HepG2 (cell line): ENCODE results near the gene PLXNA4. TPM values are rescaled to one million over a fixed set of nuclear protein-coding genes. Genes with fewer than 3 reads are reported as not detected.

Source experiments
- BCL6 ChIP-seq: IDR thresholded peaks from 2 replicates; pipeline ENCODE4 v1.6.1; 2016; ENCODE audit warnings: missing genetic modification reagents, missing compliant biosample characterization
- HNF4G ChIP-seq, 2 experiments: sonication (generic) in 1 of 2; formaldehyde crosslinking in 1 of 2; IDR thresholded peaks; 2 replicates each; pipeline versions ENCODE4 v1.4.0 to v1.6.1; 2011 to 2020; ENCODE audit warnings: borderline replicate concordance in 2 of 2, low read depth in 2 of 2, mild to moderate bottlenecking in 2 of 2, low read length in 1 of 2, missing genetic modification reagents in 1 of 2, moderate library complexity in 1 of 2
- ISL2 ChIP-seq: sonication (generic); formaldehyde crosslinking; IDR thresholded peaks from 2 replicates; pipeline ENCODE4 v1.5.0; 2020; ENCODE audit warnings: missing genetic modification reagents
- KDM4B ChIP-seq: sonication (generic); formaldehyde crosslinking; IDR thresholded peaks from 2 replicates; pipeline ENCODE4 v1.4.0; 2020; ENCODE audit warnings: missing genetic modification reagents
- LCORL ChIP-seq, 2 experiments: fragments of 450-650 bp in 1 of 2; sonication (generic) in 1 of 2; formaldehyde crosslinking in 1 of 2; IDR thresholded peaks; 2 replicates each; pipeline versions ENCODE4 v1.5.0 to v1.6.1; 2017 to 2020; ENCODE audit warnings: antibody characterized with exemption in 1 of 2, missing genetic modification reagents in 1 of 2
- MAFF ChIP-seq: IDR thresholded peaks from 2 replicates; pipeline ENCODE4 v1.6.1; 2011; ENCODE audit warnings: low read depth, low read length, improper control_type of control experiment
- MTA3 ChIP-seq: sonication (generic); formaldehyde crosslinking; IDR thresholded peaks from 2 replicates; pipeline ENCODE4 v1.4.0; 2020; ENCODE audit warnings: missing genetic modification reagents
- PHB2 ChIP-seq: fragments of 450-650 bp; IDR thresholded peaks from 2 replicates; pipeline ENCODE4 v1.6.1; 2018; ENCODE audit not compliant: partially characterized antibody
- RAD51 ChIP-seq: fragments of 450-650 bp; IDR thresholded peaks from 2 replicates; pipeline ENCODE4 v1.6.1; 2016; ENCODE audit warnings: borderline replicate concordance
- SIN3B ChIP-seq: fragments of 150-350 bp; IDR thresholded peaks from 2 replicates; pipeline ENCODE4 v1.6.1; 2014; ENCODE audit warnings: low read length
- SP2 ChIP-seq: sonication (generic); formaldehyde crosslinking; IDR thresholded peaks from 2 replicates; pipeline ENCODE4 v1.5.1; 2020; ENCODE audit warnings: mild to moderate bottlenecking, missing genetic modification reagents
- SP4 ChIP-seq: sonication (generic); formaldehyde crosslinking; IDR thresholded peaks from 2 replicates; pipeline ENCODE4 v1.8.1; 2023; ENCODE audit warnings: mild to moderate bottlenecking, missing genetic modification reagents
- SPEN ChIP-seq: sonication (generic); formaldehyde crosslinking; IDR thresholded peaks from 2 replicates; pipeline ENCODE4 v1.5.1; 2020; ENCODE audit warnings: low read depth, mild to moderate bottlenecking, missing genetic modification reagents
- STAT5B ChIP-seq: sonication (generic); formaldehyde crosslinking; IDR thresholded peaks from 2 replicates; pipeline ENCODE4 v1.4.0; 2020; ENCODE audit warnings: missing genetic modification reagents
- TAF15 ChIP-seq: fragments of 200-400 bp; formaldehyde crosslinking; IDR thresholded peaks from one replicate; pipeline ENCODE4 v1.6.1; 2018; ENCODE audit warnings: mild to moderate bottlenecking, low read depth, low read length; ENCODE audit not compliant: poor library complexity, severe bottlenecking
- U2AF1 ChIP-seq: fragments of 200-400 bp; formaldehyde crosslinking; optimal IDR thresholded peaks from 2 replicates; pipeline ENCODE3; 2017; ENCODE audit warnings: mild to moderate bottlenecking, low read depth, low read length
- U2AF2 ChIP-seq: fragments of 200-400 bp; formaldehyde crosslinking; IDR thresholded peaks from 2 replicates; pipeline ENCODE4 v1.6.1; 2017; ENCODE audit warnings: low read depth, mild to moderate bottlenecking, low read length
- WIZ ChIP-seq: sonication (generic); formaldehyde crosslinking; IDR thresholded peaks from 2 replicates; pipeline ENCODE4 v1.5.1; 2020; ENCODE audit warnings: mild to moderate bottlenecking, missing genetic modification reagents
- ZBTB3 ChIP-seq: sonication (generic); formaldehyde crosslinking; IDR thresholded peaks from 2 replicates; pipeline ENCODE4 v1.4.0; 2020; ENCODE audit warnings: low read depth, mild to moderate bottlenecking, moderate library complexity, missing genetic modification reagents, borderline replicate concordance
- ZBTB7B ChIP-seq: sonication (generic); formaldehyde crosslinking; IDR thresholded peaks from 2 replicates; pipeline ENCODE4 v1.4.0; 2020; ENCODE audit warnings: missing genetic modification reagents
- ZFP1 ChIP-seq: IDR thresholded peaks from 2 replicates; pipeline ENCODE4 v1.6.1; 2016
- ZFP36 ChIP-seq: fragments of 150-350 bp; IDR thresholded peaks from 2 replicates; pipeline ENCODE4 v1.6.1; 2018; ENCODE audit warnings: borderline replicate concordance, low read length, low read depth; ENCODE audit not compliant: partially characterized antibody
- ZMYM3 ChIP-seq: sonication (generic); formaldehyde crosslinking; IDR thresholded peaks from 2 replicates; pipeline ENCODE4 v1.5.1; 2020; ENCODE audit warnings: mild to moderate bottlenecking, missing genetic modification reagents
- ZNF274 ChIP-seq: sonication (generic); formaldehyde crosslinking; IDR thresholded peaks from 2 replicates; pipeline ENCODE4 v1.5.1; 2020; ENCODE audit warnings: mild to moderate bottlenecking, missing genetic modification reagents
- ZNF460 ChIP-seq: sonication (generic); formaldehyde crosslinking; IDR thresholded peaks from 2 replicates; pipeline ENCODE4 v1.5.1; 2020; ENCODE audit warnings: missing genetic modification reagents, mild to moderate bottlenecking, borderline replicate concordance
- polyA plus RNA-seq, 8 experiments: library from polyadenylated mRNA; depleted of rRNA in 3 of 8; stranded (reverse) in 7 of 8; unstranded in 1 of 8; fragments of >200 nt; fragmentation: Illumina TruSeq in 4 of 8; extraction: Trizol in 4 of 8; gene quantifications; 2 replicates each; pipeline versions ENCODE4 v1.2.1 to v1.2.3, GENCODE V29; 2011 to 2016; ENCODE audit warnings: low read depth in 4 of 8, missing spikeins in 1 of 8, mixed read lengths in 1 of 8; ENCODE audit not compliant: insufficient read depth in 1 of 8
- total RNA-seq, 5 experiments: library from RNA; depleted of rRNA; stranded (reverse); fragments of >200 nt; fragmentation: Illumina TruSeq; extraction: Trizol; gene quantifications; 2 replicates each; pipeline ENCODE4 v1.2.3, GENCODE V29; 2016; ENCODE audit warnings: low read depth in 1 of 5
- TF ChIP-seq, protein P1 (sequence below): sonication (generic); formaldehyde crosslinking; IDR thresholded peaks from 2 replicates; pipeline ENCODE4 v1.4.0; 2020; ENCODE audit warnings: missing genetic modification reagents, mild to moderate bottlenecking, borderline replicate concordance
- TF ChIP-seq, protein P2 (sequence below): sonication (generic); formaldehyde crosslinking; IDR thresholded peaks from 2 replicates; pipeline ENCODE4 v1.8.1; 2023; ENCODE audit warnings: mild to moderate bottlenecking, moderate library complexity, missing genetic modification reagents
- TF ChIP-seq, protein P3 (sequence below): sonication (generic); formaldehyde crosslinking; IDR thresholded peaks from 2 replicates; pipeline ENCODE4 v1.5.0; 2020; ENCODE audit warnings: mild to moderate bottlenecking, missing genetic modification reagents

The PLXNA4 gene
- total and polyA plus RNA-seq, 2 of the 13 experiments (the other 11 are each of a cell fraction or from before 2014, with no cell fraction given) = 0.01 to 0.04 TPM

DNA sequence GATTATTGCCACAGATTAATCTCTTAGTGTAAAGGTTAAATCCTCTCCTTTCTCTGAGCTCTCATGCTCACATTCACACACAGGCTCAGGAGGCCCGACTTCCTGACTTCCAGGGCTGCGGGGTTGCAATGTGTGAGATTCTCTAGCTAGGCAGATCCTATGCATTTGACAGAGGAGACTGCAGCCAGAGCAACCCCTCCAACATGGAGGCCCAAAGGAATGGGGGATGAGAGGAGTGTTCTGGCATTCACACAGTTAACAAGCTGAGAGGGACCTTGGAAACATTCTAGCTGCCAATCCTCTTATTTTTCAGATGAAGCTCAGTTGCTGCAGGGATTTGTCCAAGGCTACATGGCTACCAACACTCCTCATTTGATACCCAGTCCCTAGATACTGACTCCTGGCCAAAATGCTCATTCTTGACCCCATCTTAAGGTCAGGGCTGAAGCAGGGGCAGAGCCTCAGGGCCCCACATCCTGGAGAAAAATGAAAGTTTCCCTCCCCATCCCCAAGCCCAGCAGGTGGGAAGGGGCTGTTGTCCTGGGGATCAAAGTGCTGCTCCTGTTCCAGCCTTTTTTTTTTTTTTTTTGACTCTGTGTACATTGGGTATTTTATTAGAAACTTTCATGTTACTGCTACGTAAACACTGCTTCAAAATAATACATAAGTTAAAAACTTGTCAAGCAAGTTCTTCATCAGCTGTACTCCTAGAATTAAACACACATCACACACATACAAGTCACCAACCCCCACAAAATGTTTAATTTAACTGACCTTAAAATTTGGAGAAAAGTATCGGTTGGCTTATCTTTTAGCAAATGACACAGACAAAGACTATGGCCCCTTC lies 325.6 kb downstream of the PLXNA4 start (continued):
- TF ChIP-seq, protein P1, sequence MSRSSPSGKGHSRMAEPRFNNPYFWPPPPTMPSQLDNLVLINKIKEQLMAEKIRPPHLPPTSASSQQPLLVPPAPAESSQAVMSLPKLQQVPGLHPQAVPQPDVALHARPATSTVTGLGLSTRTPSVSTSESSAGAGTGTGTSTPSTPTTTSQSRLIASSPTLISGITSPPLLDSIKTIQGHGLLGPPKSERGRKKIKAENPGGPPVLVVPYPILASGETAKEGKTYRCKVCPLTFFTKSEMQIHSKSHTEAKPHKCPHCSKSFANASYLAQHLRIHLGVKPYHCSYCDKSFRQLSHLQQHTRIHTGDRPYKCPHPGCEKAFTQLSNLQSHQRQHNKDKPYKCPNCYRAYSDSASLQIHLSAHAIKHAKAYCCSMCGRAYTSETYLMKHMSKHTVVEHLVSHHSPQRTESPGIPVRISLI (CRISPR knock-in tag) = peak; percentile 83; the same call in 1 of the 2 replicates
- no peak for TF ChIP-seq RAD51
- peak; percentile 17; the same call in 1 of the 2 replicates for TF ChIP-seq HNF4G (IDR thresholded peaks at IDR 0.05; ENCODE audit: borderline replicate concordance, low read depth, low read length)
- TF ChIP-seq HNF4G (CRISPR knock-in tag; IDR thresholded peaks at IDR 0.05; ENCODE audit: borderline replicate concordance, low read depth) = no peak
- TF ChIP-seq U2AF1 = no peak
- TF ChIP-seq, protein P2, sequence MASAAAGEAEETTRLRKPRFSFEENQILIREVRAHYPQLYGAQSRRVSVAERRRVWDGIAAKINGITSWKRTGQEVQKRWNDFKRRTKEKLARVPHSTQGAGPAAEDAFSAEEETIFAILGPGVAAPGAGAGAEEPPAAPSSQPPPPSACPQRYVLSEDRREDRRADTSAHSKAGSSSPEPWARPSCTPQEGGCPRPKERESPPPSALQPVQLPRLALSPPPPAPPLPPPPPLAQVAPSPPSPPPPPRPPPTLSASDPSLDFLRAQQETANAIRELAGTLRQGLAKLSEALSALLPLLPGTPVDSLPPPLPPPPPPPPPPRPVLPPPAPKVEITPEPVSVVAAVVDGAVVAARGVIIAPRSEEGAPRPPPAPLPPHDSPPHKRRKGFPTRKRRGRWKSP (CRISPR knock-in tag) = no peak
- no peak for TF ChIP-seq STAT5B (CRISPR knock-in tag)
- TF ChIP-seq ZFP1 (CRISPR knock-in tag) = no peak
- no peak for TF ChIP-seq ZBTB7B (CRISPR knock-in tag)
- TF ChIP-seq MAFF = no peak
- TF ChIP-seq KDM4B = no peak
- no peak for TF ChIP-seq TAF15
- TF ChIP-seq MTA3 (CRISPR knock-in tag) = no peak
- TF ChIP-seq WIZ (CRISPR knock-in tag) = no peak
- TF ChIP-seq BCL6 (CRISPR knock-in tag) = no peak
- TF ChIP-seq ISL2 (CRISPR knock-in tag) = 0 out of 2 replicates have a peak, but pooled peaks have one; percentile 20
- no peak for TF ChIP-seq ZBTB3 (CRISPR knock-in tag)
- TF ChIP-seq SP4 (CRISPR knock-in tag) = no peak
- TF ChIP-seq PHB2 = no peak
- no peak for TF ChIP-seq U2AF2
- TF ChIP-seq SIN3B = no peak
- 0 out of 2 replicates have a peak, but pooled peaks have one; percentile 6 for TF ChIP-seq ZMYM3 (CRISPR knock-in tag)
- no peak for TF ChIP-seq LCORL (IDR thresholded peaks at IDR 0.05)
- TF ChIP-seq LCORL (CRISPR knock-in tag; IDR thresholded peaks at IDR 0.05) = 0 out of 2 replicates have a peak, but pooled peaks have one; percentile 36
- TF ChIP-seq ZFP36 = no peak
- no peak for TF ChIP-seq ZNF274 (CRISPR knock-in tag)
- TF ChIP-seq, protein P3, sequence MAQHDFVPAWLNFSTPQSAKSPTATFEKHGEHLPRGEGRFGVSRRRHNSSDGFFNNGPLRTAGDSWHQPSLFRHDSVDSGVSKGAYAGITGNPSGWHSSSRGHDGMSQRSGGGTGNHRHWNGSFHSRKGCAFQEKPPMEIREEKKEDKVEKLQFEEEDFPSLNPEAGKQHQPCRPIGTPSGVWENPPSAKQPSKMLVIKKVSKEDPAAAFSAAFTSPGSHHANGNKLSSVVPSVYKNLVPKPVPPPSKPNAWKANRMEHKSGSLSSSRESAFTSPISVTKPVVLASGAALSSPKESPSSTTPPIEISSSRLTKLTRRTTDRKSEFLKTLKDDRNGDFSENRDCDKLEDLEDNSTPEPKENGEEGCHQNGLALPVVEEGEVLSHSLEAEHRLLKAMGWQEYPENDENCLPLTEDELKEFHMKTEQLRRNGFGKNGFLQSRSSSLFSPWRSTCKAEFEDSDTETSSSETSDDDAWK (CRISPR knock-in tag) = no peak
- no peak for TF ChIP-seq SPEN (CRISPR knock-in tag)
- TF ChIP-seq SP2 = no peak
- no peak for TF ChIP-seq ZNF460 (CRISPR knock-in tag)
